K562 (cell line): Measurements from ENCODE around the gene PMVK. TPM values are rescaled to one million over a fixed set of nuclear protein-coding genes. Genes with fewer than 3 reads are reported as not detected.

Experiments used
- ARNT ChIP-seq, 2 experiments: fragments of 450-650 bp; IDR thresholded peaks; 2 replicates each; pipeline ENCODE4 v1.6.1; 2016; ENCODE audit warnings: mild to moderate bottlenecking in 1 of 2
- ERF ChIP-seq: fragments of 450-650 bp; formaldehyde crosslinking; IDR thresholded peaks from 2 replicates; pipeline ENCODE4 v1.4.0; 2020; ENCODE audit warnings: mild to moderate bottlenecking, mixed read lengths
- GATAD2A ChIP-seq: fragments of 450-650 bp; IDR thresholded peaks from 2 replicates; pipeline ENCODE4 v1.6.1; 2017
- L3MBTL2 ChIP-seq: fragments of 450-650 bp; IDR thresholded peaks from 2 replicates; pipeline ENCODE4 v1.6.1; 2016; ENCODE audit warnings: mild to moderate bottlenecking, moderate library complexity
- MIER1 ChIP-seq: fragments of 450-650 bp; IDR thresholded peaks from 2 replicates; pipeline ENCODE4 v1.6.1; 2016; ENCODE audit warnings: antibody characterized with exemption, mild to moderate bottlenecking, low read depth
- MTA3 ChIP-seq: fragments of 450-650 bp; formaldehyde crosslinking; IDR thresholded peaks from 2 replicates; pipeline ENCODE4 v1.6.1; 2017; ENCODE audit warnings: mild to moderate bottlenecking, borderline replicate concordance
- NR2C1 ChIP-seq, 2 experiments: fragments of 450-650 bp; IDR thresholded peaks; 2 replicates each; pipeline ENCODE4 v1.6.1; 2017; ENCODE audit warnings: mild to moderate bottlenecking in 2 of 2, antibody characterized with exemption in 1 of 2, inconsistent platforms in 1 of 2, missing compliant biosample characterization in 1 of 2, missing genetic modification characterization in 1 of 2
- PML ChIP-seq: IDR thresholded peaks from 2 replicates; pipeline ENCODE4 v1.6.1; 2012; ENCODE audit warnings: low read length, inconsistent platforms
- RFX1 ChIP-seq: fragments of 450-650 bp; IDR thresholded peaks from 2 replicates; pipeline ENCODE4 v1.6.1; 2016; ENCODE audit warnings: mild to moderate bottlenecking, moderate library complexity
- YY1 ChIP-seq, 3 experiments: IDR thresholded peaks; 2 replicates each; pipeline ENCODE4 v1.6.1; 2011; ENCODE audit warnings: low read length in 2 of 3, mild to moderate bottlenecking in 2 of 3, moderate library complexity in 2 of 3, borderline replicate concordance in 1 of 3, control low read depth in 1 of 3, low read depth in 1 of 3; ENCODE audit not compliant: insufficient read depth in 3 of 3, insufficient replicate concordance in 2 of 3, control insufficient read depth in 1 of 3, insufficient read length in 1 of 3; ENCODE audit errors: extremely low read depth in 1 of 3
- ZBTB7A ChIP-seq: IDR thresholded peaks from 2 replicates; pipeline ENCODE4 v1.6.1; 2011; ENCODE audit warnings: low read depth, mild to moderate bottlenecking, low read length, moderate library complexity, borderline replicate concordance; ENCODE audit not compliant: control insufficient read depth
- ZNF511 ChIP-seq: sonication (generic); formaldehyde crosslinking; IDR thresholded peaks from 2 replicates; pipeline ENCODE4 v1.8.0; 2022; ENCODE audit warnings: mild to moderate bottlenecking, missing genetic modification reagents
- ZNF512 ChIP-seq: IDR thresholded peaks from 2 replicates; pipeline ENCODE4 v1.6.1; 2016; ENCODE audit warnings: missing genetic modification characterization, missing compliant biosample characterization
- ZNF518B ChIP-seq: fragments of 250-450 bp; sonication (Bioruptor Pico); IDR thresholded peaks from 2 replicates; pipeline ENCODE4 v1.5.0; 2021; ENCODE audit warnings: mild to moderate bottlenecking, moderate library complexity
- polyA plus RNA-seq, 8 experiments: library from polyadenylated mRNA; depleted of rRNA in 4 of 8; stranded (reverse) in 5 of 8; unstranded in 3 of 8; fragments of >200 nt; fragmentation: Nextera tagmentation in 2 of 8; fragmentation: Illumina TruSeq in 1 of 8; extraction: Ambion mirVana in 2 of 8; extraction: Trizol in 1 of 8; gene quantifications; 2 replicates each; pipeline versions ENCODE4 v1.2.1 to v1.2.3, GENCODE V29; 2011 to 2014; ENCODE audit warnings: inconsistent platforms in 1 of 8, missing spikeins in 1 of 8
- total RNA-seq, 7 experiments: library from RNA; depleted of rRNA in 6 of 7; stranded (reverse); fragments of >200 nt in 6 of 7; fragmentation: Illumina TruSeq in 2 of 7; extraction: Trizol in 2 of 7; gene quantifications; 2 replicates each; pipeline versions ENCODE4 v1.2.1 to v1.2.3, GENCODE V29; 2011 to 2021; ENCODE audit warnings: low replicate concordance in 1 of 7
- TF ChIP-seq, protein P1 (sequence below), 2 experiments: fragments of 450-650 bp in 1 of 2; sonication (generic) in 1 of 2; formaldehyde crosslinking in 1 of 2; IDR thresholded peaks in 1 of 2; conservative IDR thresholded peaks in 1 of 2; 2 replicates each; pipeline versions ENCODE4 v1.6.1 to v1.8.1; 2016 to 2023; ENCODE audit warnings: mild to moderate bottlenecking in 2 of 2, moderate library complexity in 2 of 2, inconsistent platforms in 1 of 2, missing genetic modification reagents in 1 of 2

PMVK gene
- total and polyA plus RNA-seq, 9 of the 15 experiments (the other 6 are each of a cell fraction or from before 2014, with no cell fraction given): 1.1 to 15.3 (median 6.3) TPM

GRCh38 chr1:154975409-154976059, 39.0 kb upstream of the PMVK start (continued):
- TF ChIP-seq ZNF518B (CRISPR knock-in tag) (no peak), ERF (0 out of 2 replicates have a peak, but pooled peaks have one; percentile 17), ZNF512 (tag) (no peak), PML (peak; percentile 6; the same call in 1 of the 2 replicates), YY1 (IDR thresholded peaks at IDR 0.05; ENCODE audit: borderline replicate concordance in 1 of 3, control insufficient read depth in 1 of 3, extremely low read depth in 1 of 3, insufficient read depth in 3 of 3, insufficient read length in 1 of 3, insufficient replicate concordance in 2 of 3, low read depth in 1 of 3, low read length in 2 of 3) (peak in 2 of 3 experiments; percentile 67 to 76), ZNF511 (CRISPR knock-in tag) (no peak), NR2C1 (IDR thresholded peaks at IDR 0.05) (no peak; the same call in 1 of the 2 replicates), NR2C1 (tag; IDR thresholded peaks at IDR 0.05) (no peak), ARNT (IDR thresholded peaks at IDR 0.05) (no peak), L3MBTL2 (0 out of 2 replicates have a peak, but pooled peaks have one; percentile 7), ZBTB7A (peak; percentile 74), RFX1 (no peak), GATAD2A (no peak), MTA3 (0 out of 2 replicates have a peak, but pooled peaks have one; percentile 22), MIER1 (0 out of 2 replicates have a peak, but pooled peaks have one; percentile 54)
- TF ChIP-seq, protein P1, sequence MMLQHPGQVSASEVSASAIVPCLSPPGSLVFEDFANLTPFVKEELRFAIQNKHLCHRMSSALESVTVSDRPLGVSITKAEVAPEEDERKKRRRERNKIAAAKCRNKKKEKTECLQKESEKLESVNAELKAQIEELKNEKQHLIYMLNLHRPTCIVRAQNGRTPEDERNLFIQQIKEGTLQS (IDR thresholded peaks at IDR 0.05): peak; percentile 64; the same call in 1 of the 2 replicates
- TF ChIP-seq, protein P1 (CRISPR knock-in tag; conservative IDR thresholded peaks at IDR 0.05): no peak
